AG09319 (cell line): Measurements from ENCODE around the gene NOM1.

ENCODE experiments used
- DNase-seq: peaks from one replicate; pipeline ENCODE4 v3.0.0-alpha.2; 2010; ENCODE audit warnings: low read depth; ENCODE audit errors: extremely low read depth
- TF ChIP-seq, protein P1 (sequence below): IDR thresholded peaks from 2 replicates; pipeline ENCODE4 v1.5.1; 2011; ENCODE audit warnings: low read depth, mild to moderate bottlenecking, inconsistent platforms, low read length, moderate library complexity

NOM1 gene

DNA sequence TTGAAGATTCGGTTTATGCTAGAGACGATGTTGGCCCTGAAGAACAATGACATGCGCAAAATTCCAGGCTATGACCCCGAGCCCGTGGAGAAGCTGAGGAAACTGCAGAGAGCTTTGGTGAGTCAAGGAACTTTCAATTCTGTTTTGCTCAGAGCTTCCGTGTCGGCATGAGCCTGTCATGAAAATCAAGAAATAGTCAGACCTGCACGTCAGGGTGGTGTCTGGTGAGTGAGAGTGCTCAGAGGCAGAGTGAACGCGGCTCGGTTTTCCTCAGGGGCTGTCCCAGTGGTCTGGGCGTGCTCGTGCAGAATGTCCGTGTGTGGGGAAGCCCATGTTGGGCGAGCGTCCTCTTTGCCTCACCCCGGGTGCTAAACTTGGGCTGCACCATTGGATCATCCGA, 12.6 kb downstream of the NOM1 start:
- no peak for DNase-seq
- TF ChIP-seq, protein P1, sequence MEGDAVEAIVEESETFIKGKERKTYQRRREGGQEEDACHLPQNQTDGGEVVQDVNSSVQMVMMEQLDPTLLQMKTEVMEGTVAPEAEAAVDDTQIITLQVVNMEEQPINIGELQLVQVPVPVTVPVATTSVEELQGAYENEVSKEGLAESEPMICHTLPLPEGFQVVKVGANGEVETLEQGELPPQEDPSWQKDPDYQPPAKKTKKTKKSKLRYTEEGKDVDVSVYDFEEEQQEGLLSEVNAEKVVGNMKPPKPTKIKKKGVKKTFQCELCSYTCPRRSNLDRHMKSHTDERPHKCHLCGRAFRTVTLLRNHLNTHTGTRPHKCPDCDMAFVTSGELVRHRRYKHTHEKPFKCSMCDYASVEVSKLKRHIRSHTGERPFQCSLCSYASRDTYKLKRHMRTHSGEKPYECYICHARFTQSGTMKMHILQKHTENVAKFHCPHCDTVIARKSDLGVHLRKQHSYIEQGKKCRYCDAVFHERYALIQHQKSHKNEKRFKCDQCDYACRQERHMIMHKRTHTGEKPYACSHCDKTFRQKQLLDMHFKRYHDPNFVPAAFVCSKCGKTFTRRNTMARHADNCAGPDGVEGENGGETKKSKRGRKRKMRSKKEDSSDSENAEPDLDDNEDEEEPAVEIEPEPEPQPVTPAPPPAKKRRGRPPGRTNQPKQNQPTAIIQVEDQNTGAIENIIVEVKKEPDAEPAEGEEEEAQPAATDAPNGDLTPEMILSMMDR: no peak

DNA sequence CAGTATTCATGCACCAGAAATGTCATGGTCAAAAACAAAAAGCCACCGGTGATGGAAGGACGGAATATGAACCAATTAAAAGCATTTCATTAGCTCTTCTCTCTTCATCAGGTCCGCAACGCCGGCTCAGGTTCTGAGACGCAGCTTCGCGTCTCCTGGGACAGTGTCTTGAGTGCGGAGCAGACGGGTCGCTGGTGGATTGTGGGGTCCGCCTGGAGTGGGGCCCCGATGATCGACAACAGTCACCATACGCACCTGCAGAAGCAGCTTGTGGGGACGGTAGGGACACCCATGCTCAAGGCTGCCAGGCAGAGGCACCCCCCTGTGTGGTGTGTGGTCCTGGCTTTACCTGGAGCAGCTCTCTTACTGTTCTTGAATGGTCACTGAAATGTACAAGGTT, 13.4 kb downstream of the NOM1 start:
- TF ChIP-seq, protein P1: no peak
- DNase-seq: no peak

DNA sequence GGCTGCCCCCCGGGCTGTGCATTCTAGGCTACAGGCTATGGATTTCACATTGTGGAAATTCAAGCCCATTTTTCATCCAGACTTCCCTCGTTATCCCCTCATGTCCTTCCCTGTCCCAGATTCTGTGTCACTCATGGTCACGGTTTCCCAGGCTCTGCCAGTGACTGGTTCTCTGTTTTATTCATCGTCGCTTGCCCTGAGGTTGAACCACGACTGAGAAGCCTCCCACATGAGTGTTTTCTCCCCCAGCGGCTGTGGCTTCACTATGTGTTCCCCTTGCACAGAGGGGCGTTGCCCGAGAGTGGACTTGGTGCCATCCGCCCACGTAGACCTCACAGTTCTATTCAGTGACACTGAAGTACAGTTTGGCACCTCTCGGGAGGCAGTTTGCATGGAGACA, 14.0 kb downstream of the NOM1 start:
- TF ChIP-seq, protein P1: no peak
- no peak for DNase-seq

DNA sequence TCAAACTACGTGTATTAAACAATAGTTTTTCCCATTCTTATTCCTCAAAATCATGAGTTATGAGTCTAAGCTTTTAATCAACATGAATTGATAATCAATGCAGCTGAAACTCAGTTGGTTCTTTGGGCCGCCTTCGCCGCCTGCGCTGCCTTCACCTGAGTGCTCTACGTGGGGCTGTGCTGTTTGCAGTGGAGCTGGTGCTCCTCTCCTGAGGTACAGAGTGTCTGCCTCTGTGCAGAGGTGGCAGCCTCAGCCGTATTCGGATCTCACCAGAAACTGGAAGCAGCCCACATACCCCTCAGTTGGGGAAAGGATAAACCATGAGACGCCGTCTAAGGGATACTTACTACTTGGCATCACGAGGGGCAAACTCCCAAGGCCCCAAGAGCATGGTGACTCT, 15.5 kb downstream of the NOM1 start:
- TF ChIP-seq, protein P1: no peak
- no peak for DNase-seq

DNA sequence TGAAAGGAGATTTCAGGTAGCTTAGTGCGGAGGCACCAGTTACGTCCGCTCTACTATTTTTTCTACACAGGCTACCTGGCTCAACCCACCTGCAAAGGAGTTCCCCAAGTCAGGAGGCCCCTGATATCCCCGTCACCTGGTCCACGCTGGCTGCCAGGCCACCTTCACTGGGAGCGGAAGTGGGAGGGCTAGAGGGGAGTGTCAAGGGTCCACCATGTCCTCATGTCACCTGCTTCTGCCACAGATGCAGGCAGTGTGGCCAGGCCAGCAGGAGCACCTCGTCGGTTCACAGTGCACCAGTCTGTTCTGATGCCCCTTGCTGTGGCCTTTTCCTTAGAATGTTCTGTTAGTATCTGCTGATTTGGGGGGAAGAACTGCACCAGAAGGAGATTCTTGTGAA, 16.9 kb downstream of the NOM1 start:
- DNase-seq: no peak
- TF ChIP-seq, protein P1: no peak

DNA sequence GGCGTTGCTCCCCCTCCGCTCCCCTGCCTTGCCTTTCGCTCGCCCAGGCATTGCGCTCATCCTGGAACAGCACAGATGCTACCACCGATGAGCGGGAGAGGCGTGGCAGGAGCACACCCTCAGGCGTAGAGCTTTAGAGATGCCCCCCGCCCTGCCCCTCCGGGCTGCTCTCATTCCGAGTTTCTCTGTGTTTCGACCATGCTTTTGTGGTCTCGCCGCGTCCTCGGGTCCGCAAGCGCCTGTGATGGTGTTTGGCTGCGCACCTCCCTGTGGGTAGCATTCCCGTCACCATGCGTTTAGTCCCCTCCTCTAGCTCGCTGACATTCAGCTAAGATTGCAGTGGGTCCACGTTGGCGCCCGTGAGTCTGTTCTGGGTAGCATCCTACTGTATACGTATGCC, 18.7 kb downstream of the NOM1 start:
- DNase-seq: no peak
- TF ChIP-seq, protein P1: no peak

DNA sequence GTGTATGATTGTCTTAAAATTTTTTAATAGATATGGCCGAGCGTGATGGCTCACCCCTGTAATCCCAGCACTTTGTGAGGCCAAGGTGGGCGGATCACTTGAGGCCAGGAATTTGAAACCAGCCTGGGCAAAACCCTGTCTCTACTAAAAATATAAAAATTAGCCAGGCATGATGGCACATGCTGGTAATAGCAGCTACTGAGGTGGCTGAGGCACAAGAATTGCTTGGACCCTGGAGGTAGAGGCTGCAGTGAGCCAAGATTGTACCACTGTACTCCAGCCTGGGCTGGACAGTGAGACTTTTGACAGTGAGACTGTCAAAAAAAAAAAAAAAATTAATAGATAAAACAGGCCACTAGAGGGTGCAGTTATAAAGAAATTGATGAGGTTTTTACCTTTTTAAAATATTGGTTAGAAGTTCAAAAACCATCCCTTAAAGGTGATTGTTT, 20.5 kb downstream of the NOM1 start:
- TF ChIP-seq, protein P1: peak; percentile 23
- DNase-seq: no peak
